ENCODE data around the gene PHAF1. TPM values are rescaled to one million over a fixed set of nuclear protein-coding genes. Genes with fewer than 3 reads are reported as not detected.
A peak's percentile ranks its signal among the peaks of the same experiment; 100 is the strongest.

Gene PHAF1
- total and polyA plus RNA-seq, 2 of the 13 experiments (the other 11 are each of a cell fraction or from before 2014, with no cell fraction given) = 48.3 to 174 TPM

DNA sequence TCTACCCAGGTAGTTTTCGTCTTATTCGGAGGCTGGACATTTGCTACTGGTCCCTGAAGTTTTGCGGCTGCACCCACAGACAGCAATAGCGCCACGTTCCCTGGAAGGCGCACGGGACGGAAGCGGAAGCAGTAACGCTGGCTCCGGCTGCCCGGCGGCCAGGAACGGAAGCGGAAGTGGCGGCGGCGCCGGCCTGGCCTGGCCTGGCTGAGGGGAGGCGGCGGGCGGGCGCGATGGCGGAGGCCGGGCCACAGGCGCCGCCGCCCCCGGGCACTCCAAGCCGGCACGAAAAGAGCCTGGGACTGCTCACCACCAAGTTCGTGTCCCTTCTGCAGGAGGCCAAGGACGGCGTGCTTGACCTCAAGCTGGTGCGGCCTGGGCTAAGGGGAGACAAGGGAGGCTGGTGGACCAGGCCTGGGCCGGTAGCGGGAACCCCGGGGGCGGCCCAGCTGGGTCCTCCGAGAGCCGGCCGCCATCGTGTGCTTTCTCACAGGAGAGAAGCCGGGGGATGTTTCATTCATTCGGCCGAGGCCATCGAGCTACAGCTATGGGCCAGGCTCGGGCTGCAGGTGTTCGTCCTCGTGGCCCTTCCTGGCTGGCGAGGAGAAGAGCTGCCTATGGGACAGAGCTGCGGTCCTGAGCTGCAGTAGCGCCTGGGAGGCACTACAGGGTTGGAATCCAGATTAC lies 82.4 kb downstream of the PHAF1 start, which contains the start of gene E2F4 (continued):
- TF ChIP-seq, protein P1, sequence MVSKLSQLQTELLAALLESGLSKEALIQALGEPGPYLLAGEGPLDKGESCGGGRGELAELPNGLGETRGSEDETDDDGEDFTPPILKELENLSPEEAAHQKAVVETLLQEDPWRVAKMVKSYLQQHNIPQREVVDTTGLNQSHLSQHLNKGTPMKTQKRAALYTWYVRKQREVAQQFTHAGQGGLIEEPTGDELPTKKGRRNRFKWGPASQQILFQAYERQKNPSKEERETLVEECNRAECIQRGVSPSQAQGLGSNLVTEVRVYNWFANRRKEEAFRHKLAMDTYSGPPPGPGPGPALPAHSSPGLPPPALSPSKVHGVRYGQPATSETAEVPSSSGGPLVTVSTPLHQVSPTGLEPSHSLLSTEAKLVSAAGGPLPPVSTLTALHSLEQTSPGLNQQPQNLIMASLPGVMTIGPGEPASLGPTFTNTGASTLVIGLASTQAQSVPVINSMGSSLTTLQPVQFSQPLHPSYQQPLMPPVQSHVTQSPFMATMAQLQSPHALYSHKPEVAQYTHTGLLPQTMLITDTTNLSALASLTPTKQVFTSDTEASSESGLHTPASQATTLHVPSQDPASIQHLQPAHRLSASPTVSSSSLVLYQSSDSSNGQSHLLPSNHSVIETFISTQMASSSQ (IDR thresholded peaks at IDR 0.05; ENCODE audit: low read depth) = no peak
- TF ChIP-seq, protein P1 (CRISPR knock-in tag; IDR thresholded peaks at IDR 0.05; ENCODE audit: borderline replicate concordance) = peak; percentile 35; the same call in 1 of the 2 replicates
- no peak for TF ChIP-seq SMC3 (IDR thresholded peaks at IDR 0.05; ENCODE audit: low read length)
- TF ChIP-seq JARID2 (CRISPR knock-in tag; IDR thresholded peaks at IDR 0.05; ENCODE audit: insufficient replicate concordance) = peak; percentile 52
- TF ChIP-seq, protein P2, sequence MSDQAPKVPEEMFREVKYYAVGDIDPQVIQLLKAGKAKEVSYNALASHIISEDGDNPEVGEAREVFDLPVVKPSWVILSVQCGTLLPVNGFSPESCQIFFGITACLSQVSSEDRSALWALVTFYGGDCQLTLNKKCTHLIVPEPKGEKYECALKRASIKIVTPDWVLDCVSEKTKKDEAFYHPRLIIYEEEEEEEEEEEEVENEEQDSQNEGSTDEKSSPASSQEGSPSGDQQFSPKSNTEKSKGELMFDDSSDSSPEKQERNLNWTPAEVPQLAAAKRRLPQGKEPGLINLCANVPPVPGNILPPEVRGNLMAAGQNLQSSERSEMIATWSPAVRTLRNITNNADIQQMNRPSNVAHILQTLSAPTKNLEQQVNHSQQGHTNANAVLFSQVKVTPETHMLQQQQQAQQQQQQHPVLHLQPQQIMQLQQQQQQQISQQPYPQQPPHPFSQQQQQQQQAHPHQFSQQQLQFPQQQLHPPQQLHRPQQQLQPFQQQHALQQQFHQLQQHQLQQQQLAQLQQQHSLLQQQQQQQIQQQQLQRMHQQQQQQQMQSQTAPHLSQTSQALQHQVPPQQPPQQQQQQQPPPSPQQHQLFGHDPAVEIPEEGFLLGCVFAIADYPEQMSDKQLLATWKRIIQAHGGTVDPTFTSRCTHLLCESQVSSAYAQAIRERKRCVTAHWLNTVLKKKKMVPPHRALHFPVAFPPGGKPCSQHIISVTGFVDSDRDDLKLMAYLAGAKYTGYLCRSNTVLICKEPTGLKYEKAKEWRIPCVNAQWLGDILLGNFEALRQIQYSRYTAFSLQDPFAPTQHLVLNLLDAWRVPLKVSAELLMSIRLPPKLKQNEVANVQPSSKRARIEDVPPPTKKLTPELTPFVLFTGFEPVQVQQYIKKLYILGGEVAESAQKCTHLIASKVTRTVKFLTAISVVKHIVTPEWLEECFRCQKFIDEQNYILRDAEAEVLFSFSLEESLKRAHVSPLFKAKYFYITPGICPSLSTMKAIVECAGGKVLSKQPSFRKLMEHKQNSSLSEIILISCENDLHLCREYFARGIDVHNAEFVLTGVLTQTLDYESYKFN (CRISPR knock-in tag; conservative IDR thresholded peaks at IDR 0.05) = no peak
- TF ChIP-seq DPF2 (CRISPR knock-in tag; IDR thresholded peaks at IDR 0.05; ENCODE audit: borderline replicate concordance, low read depth) = no peak
- TF ChIP-seq SPEN (CRISPR knock-in tag; IDR thresholded peaks at IDR 0.05; ENCODE audit: low read depth) = peak; percentile 99
- peak; percentile 91; the same call in 1 of the 2 replicates for TF ChIP-seq ETV6 (CRISPR knock-in tag; conservative IDR thresholded peaks at IDR 0.05)
- TF ChIP-seq ZNF879 (CRISPR knock-in tag; IDR thresholded peaks at IDR 0.05) = no peak
- TF ChIP-seq MLX (CRISPR knock-in tag; IDR thresholded peaks at IDR 0.05) = peak; percentile 30; the same call in 1 of the 2 replicates
- peak; percentile 95 for TF ChIP-seq SALL2 (CRISPR knock-in tag; IDR thresholded peaks at IDR 0.05)
- no peak for TF ChIP-seq ATF3 (CRISPR knock-in tag; IDR thresholded peaks at IDR 0.05)
- TF ChIP-seq ZNF556 (CRISPR knock-in tag; IDR thresholded peaks at IDR 0.05; ENCODE audit: borderline replicate concordance) = peak; percentile 51
- TF ChIP-seq, protein P3, sequence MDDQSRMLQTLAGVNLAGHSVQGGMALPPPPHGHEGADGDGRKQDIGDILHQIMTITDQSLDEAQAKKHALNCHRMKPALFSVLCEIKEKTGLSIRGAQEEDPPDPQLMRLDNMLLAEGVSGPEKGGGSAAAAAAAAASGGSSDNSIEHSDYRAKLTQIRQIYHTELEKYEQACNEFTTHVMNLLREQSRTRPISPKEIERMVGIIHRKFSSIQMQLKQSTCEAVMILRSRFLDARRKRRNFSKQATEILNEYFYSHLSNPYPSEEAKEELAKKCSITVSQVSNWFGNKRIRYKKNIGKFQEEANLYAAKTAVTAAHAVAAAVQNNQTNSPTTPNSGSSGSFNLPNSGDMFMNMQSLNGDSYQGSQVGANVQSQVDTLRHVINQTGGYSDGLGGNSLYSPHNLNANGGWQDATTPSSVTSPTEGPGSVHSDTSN (CRISPR knock-in tag; IDR thresholded peaks at IDR 0.05; ENCODE audit: borderline replicate concordance) = 0 out of 2 replicates have a peak, but pooled peaks have one; percentile 20
- peak; percentile 89 for TF ChIP-seq AKAP8 (CRISPR knock-in tag; IDR thresholded peaks at IDR 0.05)
- TF ChIP-seq MAF1 (CRISPR knock-in tag; IDR thresholded peaks at IDR 0.05; ENCODE audit: borderline replicate concordance) = 0 out of 2 replicates have a peak, but pooled peaks have one; percentile 78

Data from HepG2 (cell line).